ENCODE data around the gene GEMIN7. TPM values are rescaled to one million over a fixed set of nuclear protein-coding genes. Genes with fewer than 3 reads are reported as not detected.

The GEMIN7 gene
- total RNA-seq, 4 donors from 2014 or later: 3.0 to 21.1 (median 15.9) TPM

- H3K27ac ChIP-seq: no peak overlapping the region
- TF ChIP-seq CTCF (IDR thresholded peaks at IDR 0.05): no peak
- no peak for TF ChIP-seq EP300 (IDR thresholded peaks at IDR 0.05; ENCODE audit: low read depth)
- TF ChIP-seq POLR2A (IDR thresholded peaks at IDR 0.05): no peak
- TF ChIP-seq POLR2AphosphoS5 (IDR thresholded peaks at IDR 0.05): no peak
- H3K4me1 ChIP-seq: peaks cover 17 to 84% (median 41%) of the 10 kb centered on the region in 4 donors
- no peaks in the 10 kb centered on the region for H3K9me3 ChIP-seq
- no peak overlapping the region for H3K4me3 ChIP-seq
- no peaks in the 10 kb centered on the region for H3K27me3 ChIP-seq
- DNase-seq: no peak
- intact Hi-C loops (cut with DNase I; ENCODE audit: low total_unique reads): loop anchor here (10.0 kb wide), 1 partner anchor 245 kb away; the partner anchor contains the start of gene KLC3
- in situ Hi-C loops (cut with MboI; ENCODE audit: low pct_ligation_motif_present in 1 of 4, low pct_unique_long_range_greater_than_20kb in 1 of 4, low sequenced_read_pairs in 3 of 4): no loop called here
- no peaks in the 10 kb centered on the region for H3K36me3 ChIP-seq
- 87 to 95% methylated on average over 4 to 24 of the region's 25 CpGs for WGBS, 2 donors (ENCODE audit: low coverage in 1 of 2)
Measured at GRCh38 chr19:45099467-45100191, 20.6 kb downstream of the GEMIN7 start.

GRCh38 chr19:45100201-45100600 is 21.1 kb downstream of the GEMIN7 start:
- H3K4me3 ChIP-seq: no peak overlapping the region
- no peak for TF ChIP-seq POLR2AphosphoS5 (IDR thresholded peaks at IDR 0.05)
- TF ChIP-seq CTCF (IDR thresholded peaks at IDR 0.05): no peak
- TF ChIP-seq POLR2A (IDR thresholded peaks at IDR 0.05): no peak
- TF ChIP-seq EP300 (IDR thresholded peaks at IDR 0.05; ENCODE audit: low read depth): no peak
- H3K27me3 ChIP-seq: no peaks in the 10 kb centered on the region
- H3K9me3 ChIP-seq: no peaks in the 10 kb centered on the region
- 92% methylated on average over 2 of the region's 3 CpGs; no CpG with 5 or more reads in 1 of the 2 donors for WGBS, 2 donors (ENCODE audit: low coverage in 1 of 2)
- in situ Hi-C loops (cut with MboI; ENCODE audit: low pct_ligation_motif_present in 1 of 4, low pct_unique_long_range_greater_than_20kb in 1 of 4, low sequenced_read_pairs in 3 of 4) (no loop called here), intact Hi-C loops (cut with DNase I; ENCODE audit: low total_unique reads) (loop anchor here (10.0 kb wide), 1 partner anchor 245 kb away; the partner anchor contains the start of gene KLC3)
- DNase-seq: no peak
- H3K27ac ChIP-seq: peak overlapping the region in 1 of 4 donors; percentile 46
- H3K36me3 ChIP-seq: no peaks in the 10 kb centered on the region
- peaks cover 12 to 79% (median 39%) of the 10 kb centered on the region in 4 donors for H3K4me1 ChIP-seq

GRCh38 chr19:45100846-45101252 is 21.8 kb downstream of the GEMIN7 start:
- in situ Hi-C loops (cut with MboI; ENCODE audit: low pct_ligation_motif_present in 1 of 4, low pct_unique_long_range_greater_than_20kb in 1 of 4, low sequenced_read_pairs in 3 of 4) (no loop called here), intact Hi-C loops (cut with DNase I; ENCODE audit: low total_unique reads) (loop anchor here (10.0 kb wide), 1 partner anchor 244 kb away; the partner anchor contains the start of gene KLC3)
- H3K27ac ChIP-seq: peak overlapping the region in 2 of 4 donors; percentile 36 to 46
- no peaks in the 10 kb centered on the region for H3K9me3 ChIP-seq
- TF ChIP-seq POLR2AphosphoS5 (IDR thresholded peaks at IDR 0.05) (no peak), EP300 (IDR thresholded peaks at IDR 0.05; ENCODE audit: low read depth) (no peak), CTCF (IDR thresholded peaks at IDR 0.05) (no peak), POLR2A (IDR thresholded peaks at IDR 0.05) (no peak)
- WGBS, 2 donors (ENCODE audit: low coverage in 1 of 2): 87% methylated on average over 8 of the region's 8 CpGs; no CpG with 5 or more reads in 1 of the 2 donors
- no peak for DNase-seq
- peaks cover 11 to 72% (median 37%) of the 10 kb centered on the region in 4 donors for H3K4me1 ChIP-seq
- no peaks in the 10 kb centered on the region for H3K27me3 ChIP-seq
- H3K36me3 ChIP-seq: no peaks in the 10 kb centered on the region
- no peak overlapping the region for H3K4me3 ChIP-seq

- Histone ChIP-seq H3K4me1 (peaks cover 11 to 63% (median 36%) of the 10 kb centered on the region in 4 donors), H3K27ac (no peak overlapping the region), H3K36me3 (no peaks in the 10 kb centered on the region)
Measured at GRCh38 chr19:45101806-45102205, 22.7 kb downstream of the GEMIN7 start.

More at GRCh38 chr19:45101806-45102205, 22.7 kb downstream of the GEMIN7 start:
- no peak for DNase-seq
- TF ChIP-seq POLR2AphosphoS5 (IDR thresholded peaks at IDR 0.05): no peak
- TF ChIP-seq CTCF (IDR thresholded peaks at IDR 0.05): no peak
- TF ChIP-seq POLR2A (IDR thresholded peaks at IDR 0.05): no peak
- TF ChIP-seq EP300 (IDR thresholded peaks at IDR 0.05; ENCODE audit: low read depth): no peak
- no peaks in the 10 kb centered on the region for H3K9me3 ChIP-seq
- in situ Hi-C loops (cut with MboI; ENCODE audit: low pct_ligation_motif_present in 1 of 4, low pct_unique_long_range_greater_than_20kb in 1 of 4, low sequenced_read_pairs in 3 of 4): no loop called here
- H3K4me3 ChIP-seq: no peak overlapping the region
- WGBS, 2 donors (ENCODE audit: low coverage in 1 of 2): 60 to 88% methylated on average over 1 to 8 of the region's 8 CpGs
- no peaks in the 10 kb centered on the region for H3K27me3 ChIP-seq
- intact Hi-C loops (cut with DNase I; ENCODE audit: low total_unique reads): loop anchor here (10.0 kb wide), 1 partner anchor 243 kb away; the partner anchor contains the start of gene KLC3

Data from transverse colon (tissue), 4 donors.